ENCODE results near the gene TMPRSS13.
"Not testable (repeated sequence)": the region's sequence is repeated elsewhere in the genome, so short reads cannot be mapped to it uniquely, and the experiment has no call there.

Gene TMPRSS13

GRCh38 chr11:117872975-117873827 is 56.0 kb downstream of the TMPRSS13 start:
- DNase-seq = no peak
- ATAC-seq = no peak

GRCh38 chr11:117872420-117872961 is 56.7 kb downstream of the TMPRSS13 start:
- DNase-seq = no peak
- no peak for ATAC-seq

- DNase-seq (no peak), ATAC-seq (no peak)
Measured at GRCh38 chr11:117871784-117872183, 57.4 kb downstream of the TMPRSS13 start.

- ATAC-seq = no peak
Measured at GRCh38 chr11:117871160-117871559, 58.0 kb downstream of the TMPRSS13 start.

GRCh38 chr11:117870103-117870952 is 58.9 kb downstream of the TMPRSS13 start:
- ATAC-seq = no peak

More at GRCh38 chr11:117871160-117871559, 58.0 kb downstream of the TMPRSS13 start:
- no peak for DNase-seq

GRCh38 chr11:117869604-117870003 is 59.6 kb downstream of the TMPRSS13 start:
- no peak for ATAC-seq
- no peak for DNase-seq

More at GRCh38 chr11:117870103-117870952, 58.9 kb downstream of the TMPRSS13 start:
- DNase-seq = no peak

- ATAC-seq (no peak), DNase-seq (no peak)
Measured at GRCh38 chr11:117868815-117869561, 60.2 kb downstream of the TMPRSS13 start.

- no peak for DNase-seq
- no peak for ATAC-seq
Measured at GRCh38 chr11:117868088-117868487, 61.1 kb downstream of the TMPRSS13 start.

GRCh38 chr11:117866526-117866925 is 62.7 kb downstream of the TMPRSS13 start:
- DNase-seq (no peak), ATAC-seq (no peak)

GRCh38 chr11:117865546-117865945 is 63.7 kb downstream of the TMPRSS13 start:
- DNase-seq, ATAC-seq: not testable (repeated sequence)

- no peak for ATAC-seq
- DNase-seq = no peak
Measured at GRCh38 chr11:117863383-117863782, 65.8 kb downstream of the TMPRSS13 start.

GRCh38 chr11:117862753-117863152 is 66.4 kb downstream of the TMPRSS13 start:
- DNase-seq (no peak), ATAC-seq (no peak)

GRCh38 chr11:117862019-117862725 is 67.0 kb downstream of the TMPRSS13 start:
- ATAC-seq (no peak), DNase-seq (no peak)

GRCh38 chr11:117861151-117862018 is 67.8 kb downstream of the TMPRSS13 start:
- DNase-seq = no peak
- no peak for ATAC-seq

- ATAC-seq (no peak), DNase-seq (no peak)
Measured at GRCh38 chr11:117860139-117860538, 69.1 kb downstream of the TMPRSS13 start.

- DNase-seq (no peak), ATAC-seq (no peak)
Measured at GRCh38 chr11:117859488-117860112, 69.6 kb downstream of the TMPRSS13 start.

- no peak for DNase-seq
- ATAC-seq = no peak
Measured at GRCh38 chr11:117859061-117859460, 70.1 kb downstream of the TMPRSS13 start.

- DNase-seq = no peak
- no peak for ATAC-seq
Measured at GRCh38 chr11:117857734-117858414, 71.3 kb downstream of the TMPRSS13 start.

All from stimulated activated naive CD8-positive, alpha-beta T cell treated with anti-CD3 and anti-CD28 coated beads, Interleukin-15, Interleukin-2, amounts not matched to agents 100 U/mL and 50 U/mL, for 24 hours (primary cell).